HepG2 (cell line): ENCODE measurements around the gene THEM5. TPM values are rescaled to one million over a fixed set of nuclear protein-coding genes. Genes with fewer than 3 reads are reported as not detected.

Experiments used
- ARID5B ChIP-seq: IDR thresholded peaks from 2 replicates; pipeline ENCODE4 v1.4.0; 2020; ENCODE audit warnings: mild to moderate bottlenecking, missing genetic modification reagents
- ARNT2 ChIP-seq: sonication (generic); formaldehyde crosslinking; IDR thresholded peaks from 2 replicates; pipeline ENCODE4 v1.8.0; 2022; ENCODE audit warnings: mild to moderate bottlenecking, low read depth, missing genetic modification reagents, moderate library complexity
- CHCHD3 ChIP-seq: sonication (generic); formaldehyde crosslinking; IDR thresholded peaks from 2 replicates; pipeline ENCODE4 v1.8.0; 2022; ENCODE audit warnings: mild to moderate bottlenecking, missing genetic modification reagents, moderate library complexity
- ELF1 ChIP-seq: sonication (generic); formaldehyde crosslinking; IDR thresholded peaks from 2 replicates; pipeline ENCODE4 v1.4.0; 2020; ENCODE audit warnings: missing genetic modification reagents
- ETV5 ChIP-seq: IDR thresholded peaks from 2 replicates; pipeline ENCODE4 v1.6.1; 2018; ENCODE audit warnings: missing biosample characterization, missing genetic modification reagents, inconsistent platforms, borderline replicate concordance
- HMGXB4 ChIP-seq, 2 experiments: sonication (generic) in 1 of 2; formaldehyde crosslinking in 1 of 2; IDR thresholded peaks; 2 replicates each; pipeline versions ENCODE4 v1.4.0 to v1.6.1; 2018 to 2020; ENCODE audit warnings: missing genetic modification reagents in 2 of 2, borderline replicate concordance in 1 of 2, low read depth in 1 of 2, mild to moderate bottlenecking in 1 of 2, missing biosample characterization in 1 of 2
- HNRNPLL ChIP-seq: fragments of 200-400 bp; formaldehyde crosslinking; IDR thresholded peaks from 2 replicates; pipeline ENCODE4 v1.6.1; 2017; ENCODE audit warnings: mild to moderate bottlenecking, low read depth, low read length; ENCODE audit not compliant: poor library complexity, severe bottlenecking
- KDM2A ChIP-seq: sonication (generic); formaldehyde crosslinking; IDR thresholded peaks from 2 replicates; pipeline ENCODE4 v1.4.0; 2020; ENCODE audit warnings: low read depth, missing genetic modification reagents, borderline replicate concordance
- MAX ChIP-seq: IDR thresholded peaks from 2 replicates; pipeline ENCODE4 v1.6.1; 2012; ENCODE audit warnings: inconsistent platforms
- MTA1 ChIP-seq: sonication (generic); formaldehyde crosslinking; IDR thresholded peaks from 2 replicates; pipeline ENCODE4 v1.4.0; 2020; ENCODE audit warnings: missing genetic modification reagents, mild to moderate bottlenecking, borderline replicate concordance
- NFIB ChIP-seq: sonication (generic); formaldehyde crosslinking; IDR thresholded peaks from 2 replicates; pipeline ENCODE4 v1.9.0; 2021; ENCODE audit warnings: missing genetic modification reagents, mild to moderate bottlenecking, borderline replicate concordance
- POLR2G ChIP-seq: fragments of 200-400 bp; formaldehyde crosslinking; IDR thresholded peaks from 2 replicates; pipeline ENCODE4 v1.6.1; 2018; ENCODE audit warnings: mild to moderate bottlenecking, low read depth, low read length, moderate library complexity
- RARA ChIP-seq: IDR thresholded peaks from 2 replicates; pipeline ENCODE4 v1.6.1; 2016; ENCODE audit warnings: missing genetic modification reagents, missing compliant biosample characterization
- SALL1 ChIP-seq: sonication (generic); formaldehyde crosslinking; IDR thresholded peaks from 2 replicates; pipeline ENCODE4 v1.8.0; 2022; ENCODE audit warnings: mild to moderate bottlenecking, missing genetic modification reagents
- ZNF335 ChIP-seq: sonication (generic); formaldehyde crosslinking; IDR thresholded peaks from 2 replicates; pipeline ENCODE4 v1.4.0; 2020; ENCODE audit warnings: missing genetic modification reagents
- ZNF574 ChIP-seq: sonication (generic); formaldehyde crosslinking; IDR thresholded peaks from 2 replicates; pipeline ENCODE4 v1.4.0; 2020; ENCODE audit warnings: missing genetic modification reagents
- ZSCAN25 ChIP-seq: sonication (generic); formaldehyde crosslinking; IDR thresholded peaks from 2 replicates; pipeline ENCODE4 v1.8.0; 2022; ENCODE audit warnings: mild to moderate bottlenecking, missing genetic modification reagents
- polyA plus RNA-seq, 8 experiments: library from polyadenylated mRNA; depleted of rRNA in 3 of 8; stranded (reverse) in 7 of 8; unstranded in 1 of 8; fragments of >200 nt; fragmentation: Illumina TruSeq in 4 of 8; extraction: Trizol in 4 of 8; gene quantifications; 2 replicates each; pipeline versions ENCODE4 v1.2.1 to v1.2.3, GENCODE V29; 2011 to 2016; ENCODE audit warnings: low read depth in 4 of 8, missing spikeins in 1 of 8, mixed read lengths in 1 of 8; ENCODE audit not compliant: insufficient read depth in 1 of 8
- total RNA-seq, 5 experiments: library from RNA; depleted of rRNA; stranded (reverse); fragments of >200 nt; fragmentation: Illumina TruSeq; extraction: Trizol; gene quantifications; 2 replicates each; pipeline ENCODE4 v1.2.3, GENCODE V29; 2016; ENCODE audit warnings: low read depth in 1 of 5

Gene THEM5
- total and polyA plus RNA-seq, 2 of the 13 experiments (the other 11 are each of a cell fraction or from before 2014, with no cell fraction given) = not detected

GRCh38 chr1:151839457-151840403 lies 13.8 kb downstream of the THEM5 start, which contains the start of gene C2CD4D (continued):
- TF ChIP-seq HMGXB4 (CRISPR knock-in tag; IDR thresholded peaks at IDR 0.05; ENCODE audit: borderline replicate concordance in 1 of 2, low read depth in 1 of 2) (peak in 1 of 2 experiments; percentile 25; a peak in 1 of 4 replicates), ETV5 (CRISPR knock-in tag) (peak; percentile 70; the same call in 1 of the 2 replicates), CHCHD3 (no peak), NFIB (CRISPR knock-in tag) (no peak), HNRNPLL (peak; percentile 91), ZNF574 (CRISPR knock-in tag) (no peak), ELF1 (0 out of 2 replicates have a peak, but pooled peaks have one; percentile 23), MTA1 (CRISPR knock-in tag) (0 out of 2 replicates have a peak, but pooled peaks have one; percentile 44), ARID5B (CRISPR knock-in tag) (0 out of 2 replicates have a peak, but pooled peaks have one; percentile 19), POLR2G (peak; percentile 84), ARNT2 (no peak), RARA (CRISPR knock-in tag) (0 out of 2 replicates have a peak, but pooled peaks have one; percentile 10), KDM2A (CRISPR knock-in tag) (peak; percentile 71), ZNF335 (CRISPR knock-in tag) (0 out of 2 replicates have a peak, but pooled peaks have one; percentile 45), ZSCAN25 (peak; percentile 100), MAX (peak; percentile 56), SALL1 (CRISPR knock-in tag) (peak; percentile 48)
